Mesenchymal stem cell (in vitro differentiated cells and primary cell): ENCODE results near the gene IFITM1.

Experiments
- DNase-seq: peaks from one replicate; pipeline ENCODE4 v3.0.0-alpha.2; 2013
- H2AFZ ChIP-seq: one replicate; pipeline ENCODE4 v1.6.1; 2013; ENCODE audit warnings: low read depth, mild to moderate bottlenecking, control low read depth, inconsistent platforms, low read length, moderate library complexity
- H2AK5ac ChIP-seq: 2 replicates; pipeline ENCODE4 v1.6.1; 2013; ENCODE audit warnings: low read length, moderate library complexity, mild to moderate bottlenecking, inconsistent platforms; ENCODE audit not compliant: severe bottlenecking
- H2BK120ac ChIP-seq: one replicate; pipeline ENCODE4 v1.6.1; 2013; ENCODE audit warnings: low read depth, mild to moderate bottlenecking, inconsistent platforms, low read length, moderate library complexity
- H2BK12ac ChIP-seq, 2 experiments: one replicate each; pipeline ENCODE4 v1.6.1; 2013; ENCODE audit warnings: inconsistent platforms in 2 of 2, low read length in 2 of 2, mild to moderate bottlenecking in 2 of 2, moderate library complexity in 2 of 2, control low read depth in 1 of 2
- H2BK15ac ChIP-seq: one replicate; pipeline ENCODE4 v1.6.1; 2013; ENCODE audit warnings: mild to moderate bottlenecking, low read depth, inconsistent platforms; ENCODE audit not compliant: poor library complexity, severe bottlenecking
- H2BK5ac ChIP-seq: 2 replicates; pipeline ENCODE4 v1.6.1; 2013; ENCODE audit warnings: low read depth, mild to moderate bottlenecking, low read length, control low read depth, inconsistent platforms; ENCODE audit not compliant: poor library complexity, severe bottlenecking
- H3K14ac ChIP-seq, 2 experiments: one replicate each; pipeline ENCODE4 v1.6.1; 2013; ENCODE audit warnings: inconsistent platforms in 2 of 2, low read length in 2 of 2, control low read depth in 1 of 2, mild to moderate bottlenecking in 1 of 2, moderate library complexity in 1 of 2
- H3K18ac ChIP-seq, 2 experiments: one replicate each; pipeline ENCODE4 v1.6.1; 2013; ENCODE audit warnings: inconsistent platforms in 2 of 2, low read length in 2 of 2, control low read depth in 1 of 2, low read depth in 1 of 2, mild to moderate bottlenecking in 1 of 2
- H3K23ac ChIP-seq, 2 experiments: one replicate each; pipeline ENCODE4 v1.6.1; 2013; ENCODE audit warnings: inconsistent platforms in 2 of 2, low read length in 2 of 2, mild to moderate bottlenecking in 2 of 2, moderate library complexity in 2 of 2, control low read depth in 1 of 2
- H3K27ac ChIP-seq: 2 replicates; pipeline ENCODE4 v1.5.1; 2013; ENCODE audit warnings: mild to moderate bottlenecking, moderate library complexity, low read length, control low read depth, inconsistent platforms; ENCODE audit not compliant: poor library complexity, severe bottlenecking
- H3K27me3 ChIP-seq, 2 experiments: 2 replicates each; pipeline versions ENCODE4 v1.6.1 to v1.7.0; 2013; ENCODE audit warnings: low read length in 2 of 2, mild to moderate bottlenecking in 2 of 2, moderate library complexity in 2 of 2, control low read depth in 1 of 2, inconsistent platforms in 1 of 2; ENCODE audit not compliant: control insufficient read depth in 1 of 2, insufficient read depth in 1 of 2
- H3K36me3 ChIP-seq, 2 experiments: 2 replicates each; pipeline versions ENCODE4 v1.6.1 to v1.7.0; 2013; ENCODE audit warnings: low read length in 2 of 2, control low read depth in 1 of 2, inconsistent platforms in 1 of 2, low read depth in 1 of 2, mild to moderate bottlenecking in 1 of 2; ENCODE audit not compliant: insufficient read depth in 2 of 2, control insufficient read depth in 1 of 2
- H3K4ac ChIP-seq, 2 experiments: one replicate each; pipeline ENCODE4 v1.6.1; 2013; ENCODE audit warnings: inconsistent platforms in 2 of 2, low read length in 2 of 2, mild to moderate bottlenecking in 2 of 2, moderate library complexity in 2 of 2, control low read depth in 1 of 2, low read depth in 1 of 2
- H3K4me1 ChIP-seq: 2 replicates; pipeline ENCODE4 v1.6.1; 2013; ENCODE audit warnings: low read depth, low read length, control low read depth; ENCODE audit not compliant: control insufficient read depth, insufficient read depth
- H3K4me2 ChIP-seq: 2 replicates; pipeline ENCODE4 v1.6.1; 2013; ENCODE audit warnings: low read length, mild to moderate bottlenecking, inconsistent platforms; ENCODE audit not compliant: poor library complexity, severe bottlenecking
- H3K4me3 ChIP-seq, 2 experiments: 2 replicates each; pipeline versions ENCODE4 v1.5.1 to v1.7.0; 2013; ENCODE audit warnings: low read length in 2 of 2, mild to moderate bottlenecking in 2 of 2, control low read depth in 1 of 2, low read depth in 1 of 2; ENCODE audit not compliant: insufficient read depth in 1 of 2
- H3K79me1 ChIP-seq: replicated peaks from 2 replicates; pipeline ENCODE4 v1.6.1; 2013; ENCODE audit warnings: mild to moderate bottlenecking, control low read depth, low read length, inconsistent platforms; ENCODE audit not compliant: poor library complexity, severe bottlenecking
- H3K9ac ChIP-seq: 2 replicates; pipeline ENCODE4 v1.7.0; 2013; ENCODE audit warnings: mild to moderate bottlenecking, low read length, moderate library complexity
- H3K9me3 ChIP-seq: 2 replicates; pipeline ENCODE4 v1.7.0; 2013; ENCODE audit warnings: mild to moderate bottlenecking, low read length; ENCODE audit not compliant: control insufficient read depth
- H4K8ac ChIP-seq: one replicate; pipeline ENCODE4 v1.6.1; 2013; ENCODE audit warnings: inconsistent platforms, mild to moderate bottlenecking, low read length, moderate library complexity
- H4K91ac ChIP-seq: one replicate; pipeline ENCODE4 v1.6.1; 2013; ENCODE audit warnings: mild to moderate bottlenecking, low read length, inconsistent platforms
- WGBS: methylation state at CpG from one replicate; pipeline ENCODE4 v1.1.7; 2013; ENCODE audit warnings: mixed read lengths; 5-methylcytosine and 5-hydroxymethylcytosine counted together

The IFITM1 gene

DNA sequence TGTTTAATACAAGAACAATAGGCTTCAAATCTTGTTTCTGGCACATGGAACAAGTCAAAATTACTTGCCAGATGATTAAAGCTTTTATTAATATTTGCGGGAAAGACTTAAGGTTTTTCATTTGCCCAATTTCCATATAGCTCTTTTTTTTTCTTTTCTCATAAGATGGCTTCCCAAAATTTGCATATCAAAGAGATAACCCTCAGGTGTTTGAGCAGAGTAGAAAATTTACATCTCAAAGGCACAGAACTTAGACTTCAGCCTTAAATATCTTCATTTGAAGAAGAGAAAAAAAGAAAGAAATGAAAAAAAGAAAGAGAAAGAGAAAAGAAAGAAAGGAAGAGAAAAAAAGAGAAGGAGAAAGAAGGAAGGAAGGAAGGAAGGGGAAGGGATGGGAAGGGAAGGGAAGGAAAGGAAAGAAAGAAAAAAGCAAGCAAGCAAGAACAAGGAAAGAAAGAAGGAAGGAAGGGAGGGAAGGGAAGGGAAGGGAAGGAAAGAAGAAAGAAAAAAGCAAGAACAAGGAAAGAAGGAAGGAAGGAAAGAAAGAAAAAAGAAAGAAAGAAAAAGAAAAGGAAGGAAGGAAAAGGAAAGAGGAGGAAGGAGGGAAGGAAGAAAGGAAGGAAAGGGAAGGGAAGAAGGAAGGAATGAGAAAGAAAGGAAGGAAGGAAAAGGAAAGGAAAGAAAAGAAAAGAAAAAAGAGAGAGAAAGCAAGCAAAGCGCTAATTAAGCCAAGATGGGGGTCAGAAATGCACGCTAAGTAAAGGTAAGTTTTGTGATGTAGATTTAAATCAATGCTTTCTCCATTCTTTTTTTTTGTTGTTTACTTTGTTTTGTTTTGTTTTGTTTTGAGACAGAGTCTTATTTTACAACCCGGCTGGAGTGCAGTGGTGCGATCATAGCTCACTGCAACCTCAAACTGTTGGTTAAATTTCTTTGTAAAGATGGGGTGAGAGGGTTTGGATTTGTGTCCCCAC lies 27.0 kb downstream of the IFITM1 start:
- no peak overlapping the region for H3K4me3 ChIP-seq
- H2AK5ac ChIP-seq = no peak overlapping the region
- no peak overlapping the region for H3K14ac ChIP-seq
- H2AFZ ChIP-seq = no peak overlapping the region
- H3K4ac ChIP-seq = no peak overlapping the region
- no peaks in the 10 kb centered on the region for H3K36me3 ChIP-seq
- H3K9me3 ChIP-seq = no peaks in the 10 kb centered on the region
- no peak overlapping the region for H3K4me2 ChIP-seq
- H2BK120ac ChIP-seq = no peak overlapping the region
- H2BK5ac ChIP-seq = no peak overlapping the region
- no peak for DNase-seq
- no peak overlapping the region for H4K8ac ChIP-seq
- H3K18ac ChIP-seq = no peak overlapping the region
- no peak overlapping the region for H3K23ac ChIP-seq
- no peak overlapping the region for H2BK15ac ChIP-seq
- no peak overlapping the region for H3K27ac ChIP-seq
- H3K79me1 ChIP-seq = no peaks in the 10 kb centered on the region
- H3K9ac ChIP-seq = no peak overlapping the region
- WGBS = 72% methylated on average over 3 of the region's 5 CpGs
- H3K4me1 ChIP-seq = peaks cover 5% of the 10 kb centered on the region
- H3K27me3 ChIP-seq = no peaks in the 10 kb centered on the region
- H4K91ac ChIP-seq = no peak overlapping the region
- no peak overlapping the region for H2BK12ac ChIP-seq

DNA sequence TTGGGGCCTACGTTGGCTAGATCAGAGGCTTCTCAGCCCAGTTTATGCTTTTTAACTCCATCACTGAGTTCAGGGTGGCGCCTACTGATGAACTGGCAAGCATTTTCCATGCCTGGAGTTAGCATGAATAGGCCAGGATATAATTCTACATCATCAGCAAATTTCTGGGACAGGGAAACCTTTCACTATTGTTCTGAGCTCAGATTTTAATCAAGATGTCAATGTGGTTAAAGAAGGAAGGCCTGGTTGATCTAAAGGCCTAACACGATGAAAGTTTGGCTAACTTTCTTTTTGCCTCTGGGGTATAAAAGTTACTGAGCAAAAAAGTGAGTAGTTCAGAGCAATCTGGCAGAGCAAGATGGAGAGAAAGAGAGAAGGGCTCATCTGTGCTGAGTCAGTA lies 28.5 kb downstream of the IFITM1 start:
- no peak overlapping the region for H3K14ac ChIP-seq
- WGBS = 90% methylated on average over 3 of the region's 3 CpGs
- DNase-seq = no peak
- no peak overlapping the region for H4K8ac ChIP-seq
- no peak overlapping the region for H2BK12ac ChIP-seq
- no peak overlapping the region for H3K4me2 ChIP-seq
- H2AFZ ChIP-seq = no peak overlapping the region
- no peak overlapping the region for H2BK5ac ChIP-seq
- H2BK120ac ChIP-seq = no peak overlapping the region
- H3K4me1 ChIP-seq = no peaks in the 10 kb centered on the region
- H3K4me3 ChIP-seq = no peak overlapping the region
- no peaks in the 10 kb centered on the region for H3K36me3 ChIP-seq
- H3K4ac ChIP-seq = no peak overlapping the region
- no peak overlapping the region for H4K91ac ChIP-seq
- H3K27me3 ChIP-seq = no peaks in the 10 kb centered on the region
- no peak overlapping the region for H2BK15ac ChIP-seq
- no peak overlapping the region for H3K27ac ChIP-seq
- no peaks in the 10 kb centered on the region for H3K9me3 ChIP-seq
- H2AK5ac ChIP-seq = no peak overlapping the region
- no peaks in the 10 kb centered on the region for H3K79me1 ChIP-seq
- H3K9ac ChIP-seq = peak overlapping the region; percentile 55
- no peak overlapping the region for H3K23ac ChIP-seq
- no peak overlapping the region for H3K18ac ChIP-seq

DNA sequence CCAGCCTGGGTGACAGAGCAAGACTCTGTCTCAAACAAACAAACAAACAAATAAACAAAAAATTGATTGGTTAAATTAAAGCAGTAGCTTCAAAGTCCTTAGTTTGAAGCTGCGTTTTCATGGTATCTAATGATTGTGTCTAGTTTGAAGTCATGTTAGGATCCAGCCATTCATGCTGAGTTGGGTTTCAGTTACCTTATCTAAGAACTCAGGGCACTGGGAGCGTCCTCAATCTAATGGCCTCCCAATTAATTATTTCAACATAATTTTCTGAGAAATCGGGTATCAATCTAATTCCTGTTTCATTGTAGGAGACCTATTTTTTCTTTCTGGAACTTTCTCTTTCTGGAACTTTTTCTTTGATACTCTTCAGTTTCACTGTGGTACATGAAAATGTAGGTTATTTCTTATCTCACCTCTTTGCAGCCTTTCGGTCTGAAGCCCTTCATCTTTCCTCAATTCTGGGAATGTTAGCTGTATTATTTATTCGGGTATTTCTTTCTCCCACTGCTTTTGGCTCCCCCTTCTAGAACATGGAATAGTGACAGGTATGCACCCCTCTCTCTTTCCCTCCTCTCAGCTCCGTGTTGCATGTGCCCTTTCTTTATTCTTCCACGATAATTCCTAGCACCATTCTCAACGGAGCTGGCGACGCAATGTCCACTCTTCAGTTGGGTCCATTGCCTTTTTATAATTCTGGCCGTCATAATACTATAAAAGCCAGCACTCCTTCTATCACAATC lies 31.2 kb downstream of the IFITM1 start:
- Histone ChIP-seq H3K4me1 (peaks cover 2% of the 10 kb centered on the region), H3K27ac (no peak overlapping the region), H3K9me3 (no peaks in the 10 kb centered on the region), H3K9ac (no peak overlapping the region), H3K23ac (no peak overlapping the region), H3K36me3 (no peaks in the 10 kb centered on the region), H3K4me3 (no peak overlapping the region), H4K91ac (no peak overlapping the region), H3K4me2 (no peak overlapping the region), H4K8ac (no peak overlapping the region), H2BK15ac (no peak overlapping the region), H2BK120ac (no peak overlapping the region), H2BK5ac (no peak overlapping the region), H3K79me1 (no peaks in the 10 kb centered on the region), H3K4ac (no peak overlapping the region), H2BK12ac (no peak overlapping the region), H3K18ac (no peak overlapping the region), H2AK5ac (no peak overlapping the region), H3K14ac (no peak overlapping the region), H2AFZ (no peak overlapping the region), H3K27me3 (no peaks in the 10 kb centered on the region)
- WGBS = 92% methylated on average over 10 of the region's 11 CpGs
- no peak for DNase-seq

DNA sequence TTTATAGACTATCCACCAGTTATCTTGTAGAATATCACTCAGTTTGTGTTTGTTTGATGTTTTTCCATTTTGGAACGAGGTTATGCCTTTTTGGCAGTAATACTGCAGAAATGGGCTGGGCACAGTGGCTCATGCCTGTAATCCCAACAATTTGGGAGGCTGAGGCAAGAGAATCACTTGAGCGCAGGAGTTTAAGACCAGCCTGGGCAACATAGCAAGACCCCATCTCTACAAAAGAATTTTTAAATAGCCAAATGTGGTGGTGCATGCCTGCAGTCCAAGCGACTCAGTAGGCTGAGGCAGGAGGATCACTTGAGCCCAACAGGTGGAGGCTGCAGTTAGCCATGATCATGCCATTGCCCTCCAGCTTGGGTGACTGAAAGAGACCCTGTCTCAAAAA lies 32.7 kb downstream of the IFITM1 start:
- no peak overlapping the region for H2BK5ac ChIP-seq

More for the DNA sequence above, 32.7 kb downstream of the IFITM1 start:
- Histone ChIP-seq H2AFZ (no peak overlapping the region), H3K18ac (no peak overlapping the region), H2AK5ac (no peak overlapping the region), H2BK120ac (no peak overlapping the region), H4K8ac (no peak overlapping the region), H2BK15ac (no peak overlapping the region), H3K9me3 (no peaks in the 10 kb centered on the region), H3K9ac (no peak overlapping the region), H3K14ac (no peak overlapping the region), H3K79me1 (no peaks in the 10 kb centered on the region), H3K4ac (no peak overlapping the region), H3K4me2 (no peak overlapping the region), H2BK12ac (no peak overlapping the region), H3K27ac (no peak overlapping the region), H3K23ac (no peak overlapping the region), H3K4me1 (peaks cover 2% of the 10 kb centered on the region), H3K4me3 (no peak overlapping the region), H3K36me3 (no peaks in the 10 kb centered on the region), H4K91ac (no peak overlapping the region), H3K27me3 (peaks cover 0 to 2% of the 10 kb centered on the region in 2 experiments)
- no peak for DNase-seq
- 93% methylated on average over 3 of the region's 3 CpGs for WGBS
